EH (cell line): ENCODE measurements around the gene ZNF43.
A peak's percentile ranks its signal among the peaks of the same experiment; 100 is the strongest.
"Not testable (repeated sequence)": the region's sequence is repeated elsewhere in the genome, so short reads cannot be mapped to it uniquely, and the experiment has no call there.

ENCODE experiments used
- DNase-seq: peaks from one replicate; pipeline ENCODE4 v3.0.0-alpha.2; 2015; ENCODE audit warnings: low read depth

ZNF43 gene

GRCh38 chr19:21835810-21836444, at the start of gene ZNF43:
Gene ZNF43, minus strand, starts transcription at chr19:21836182. Its CDS starts 144 bp downstream, at chr19:21836038.
- peak; percentile 96 for DNase-seq

GRCh38 chr19:21885516-21885915, 49.5 kb upstream of the ZNF43 start:
- DNase-seq = not testable (repeated sequence)

- DNase-seq = not testable (repeated sequence)
These were observed 48.8 kb upstream of the ZNF43 start for GRCh38 chr19:21884786-21885185.

- no peak for DNase-seq
These were observed 47.5 kb upstream of the ZNF43 start for GRCh38 chr19:21883516-21883915.

GRCh38 chr19:21880761-21881160, 44.8 kb upstream of the ZNF43 start:
- not testable (repeated sequence) for DNase-seq

GRCh38 chr19:21878646-21879045, 42.7 kb upstream of the ZNF43 start:
- DNase-seq = no peak

- DNase-seq = no peak
These were observed 42.0 kb upstream of the ZNF43 start for GRCh38 chr19:21877976-21878375.

GRCh38 chr19:21876608-21877007, 40.6 kb upstream of the ZNF43 start:
- not testable (repeated sequence) for DNase-seq

- DNase-seq = no peak
These were observed 21.0 kb upstream of the ZNF43 start for GRCh38 chr19:21856773-21857514.

- DNase-seq = peak; percentile 94
These were observed 15.8 kb upstream of the ZNF43 start for GRCh38 chr19:21851596-21852345.

GRCh38 chr19:21850656-21851255, 14.8 kb upstream of the ZNF43 start:
- no peak for DNase-seq

- peak; percentile 31 for DNase-seq
These were observed 12.7 kb upstream of the ZNF43 start for GRCh38 chr19:21848706-21849105.

GRCh38 chr19:21843081-21843480, 7.1 kb upstream of the ZNF43 start:
- DNase-seq = no peak

- no peak for DNase-seq
These were observed 5.6 kb upstream of the ZNF43 start for GRCh38 chr19:21841488-21842097.

GRCh38 chr19:21841081-21841480, 5.1 kb upstream of the ZNF43 start:
- no peak for DNase-seq

GRCh38 chr19:21839976-21840375, 4.0 kb upstream of the ZNF43 start:
- no peak for DNase-seq

GRCh38 chr19:21838646-21839045, 2.7 kb upstream of the ZNF43 start:
- DNase-seq = no peak

GRCh38 chr19:21835429-21835809, 563 bp downstream of the ZNF43 start:
- DNase-seq = no peak

GRCh38 chr19:21833733-21834132, 2.2 kb downstream of the ZNF43 start:
- no peak for DNase-seq

- DNase-seq = no peak
These were observed 11.3 kb downstream of the ZNF43 start for GRCh38 chr19:21824679-21825078.

- DNase-seq = no peak
These were observed 12.8 kb downstream of the ZNF43 start for GRCh38 chr19:21823224-21823623.

GRCh38 chr19:21812448-21812847, 23.5 kb downstream of the ZNF43 start:
- no peak for DNase-seq
